ENCODE results near the gene MYCN. TPM values are rescaled to one million over a fixed set of nuclear protein-coding genes. Genes with fewer than 3 reads are reported as not detected.

The MYCN gene
- total and polyA plus RNA-seq, 2 of the 13 experiments (the other 11 are each of a cell fraction or from before 2014, with no cell fraction given), result not detected

- ChIA-PET POLR2A (no interaction called here), CTCF (ENCODE audit: low intra/inter-chr PET ratio, low total read pairs) (no interaction called here)
- Histone ChIP-seq H3K79me2 (ENCODE audit: insufficient read depth, low read length) (no peaks in the 10 kb centered on the region), H3K9me3 (ENCODE audit: low read length) (no peaks in the 10 kb centered on the region), H3K4me3 (replicated peaks in 1 of 3; ENCODE audit: insufficient read depth in 1 of 3, low read depth in 2 of 3, low read length in 3 of 3) (no peak overlapping the region), H4K20me1 (ENCODE audit: insufficient read depth, low read length) (no peaks in the 10 kb centered on the region), H3K4me1 (ENCODE audit: insufficient read depth, low read length) (peaks cover 11% of the 10 kb centered on the region; the same call in 1 of the 2 replicates), H3K9ac (ENCODE audit: insufficient read depth, low read depth, low read length) (no peak overlapping the region), H3K36me3 (replicated peaks in 1 of 2; ENCODE audit: control insufficient read depth in 1 of 2, insufficient read depth in 2 of 2, low read length in 2 of 2) (no peaks in the 10 kb centered on the region), H3K4me2 (ENCODE audit: low read depth, low read length) (no peak overlapping the region), H3K27me3 (ENCODE audit: control insufficient read depth in 1 of 2, insufficient read depth in 2 of 2, low read length in 2 of 2) (no peaks in the 10 kb centered on the region; a peak in 2 of 5 replicates), H3K27ac (ENCODE audit: extremely low read length, insufficient read depth, low read length) (no peak overlapping the region), H2AFZ (ENCODE audit: low read length) (no peak overlapping the region)
- DNase-seq (ENCODE audit: low spot score) (no peak), FAIRE-seq (no peak), ATAC-seq (no peak)
- intact Hi-C loops (cut with micrococcal nuclease; ENCODE audit: unreplicated experiment), result no loop called here
- in situ Hi-C loops (cut with HindIII; ENCODE audit: extremely low pct_ligation_motif_present, low pct_unique_long_range_greater_than_20kb), result no loop called here
- 43% methylated on average over 7 of the region's 7 CpGs for WGBS (ENCODE audit: low lambda C conversion rate)
- TF ChIP-seq ATF7 (IDR thresholded peaks at IDR 0.05) (0 out of 2 replicates have a peak, but pooled peaks have one; percentile 11), ATF7 (CRISPR knock-in tag; IDR thresholded peaks at IDR 0.05) (no peak), STAG1 (CRISPR knock-in tag; IDR thresholded peaks at IDR 0.05) (no peak)
- BruUV-seq (replicated peaks), result no TSS peak
Measured at GRCh38 chr2:15919716-15920434, 20.5 kb upstream of the MYCN start.

- Histone ChIP-seq H3K9ac (ENCODE audit: insufficient read depth, low read depth, low read length) (no peak overlapping the region), H4K20me1 (ENCODE audit: insufficient read depth, low read length) (no peaks in the 10 kb centered on the region), H3K9me3 (ENCODE audit: low read length) (no peaks in the 10 kb centered on the region), H3K36me3 (replicated peaks in 1 of 2; ENCODE audit: control insufficient read depth in 1 of 2, insufficient read depth in 2 of 2, low read length in 2 of 2) (no peaks in the 10 kb centered on the region), H3K27me3 (ENCODE audit: control insufficient read depth in 1 of 2, insufficient read depth in 2 of 2, low read length in 2 of 2) (no peaks in the 10 kb centered on the region; a peak in 2 of 5 replicates), H3K4me1 (ENCODE audit: insufficient read depth, low read length) (peaks cover 12% of the 10 kb centered on the region; the same call in 1 of the 2 replicates), H3K4me2 (ENCODE audit: low read depth, low read length) (no peak overlapping the region), H3K79me2 (ENCODE audit: insufficient read depth, low read length) (no peaks in the 10 kb centered on the region), H3K4me3 (replicated peaks in 1 of 3; ENCODE audit: insufficient read depth in 1 of 3, low read depth in 2 of 3, low read length in 3 of 3) (no peak overlapping the region), H2AFZ (ENCODE audit: low read length) (no peak overlapping the region), H3K27ac (ENCODE audit: extremely low read length, insufficient read depth, low read length) (no peak overlapping the region)
- POLR2A ChIA-PET, result no interaction called here
- BruUV-seq (replicated peaks), result no TSS peak
- FAIRE-seq, result no peak
- TF ChIP-seq MAF1 (CRISPR knock-in tag; IDR thresholded peaks at IDR 0.05; ENCODE audit: borderline replicate concordance), result no peak
- no peak for TF ChIP-seq ZNF484 (CRISPR knock-in tag; IDR thresholded peaks at IDR 0.05; ENCODE audit: borderline replicate concordance, low read depth)
- no peak for TF ChIP-seq ZNF354B (CRISPR knock-in tag; IDR thresholded peaks at IDR 0.05)
- 61% methylated on average over 10 of the region's 10 CpGs for WGBS (ENCODE audit: low lambda C conversion rate)
- ATAC-seq, result no peak
- in situ Hi-C loops (cut with HindIII; ENCODE audit: extremely low pct_ligation_motif_present, low pct_unique_long_range_greater_than_20kb), result no loop called here
- CTCF ChIA-PET (ENCODE audit: low intra/inter-chr PET ratio, low total read pairs), result no interaction called here
- no peak for DNase-seq (ENCODE audit: low spot score)
- intact Hi-C loops (cut with micrococcal nuclease; ENCODE audit: unreplicated experiment), result no loop called here
Measured at GRCh38 chr2:15920696-15921095, 19.7 kb upstream of the MYCN start.

All from HepG2 (cell line).